Osteocyte (in vitro differentiated cells): Measurements from ENCODE around the gene ZNF679. TPM values are rescaled to one million over a fixed set of nuclear protein-coding genes. Genes with fewer than 3 reads are reported as not detected.
"Not testable (repeated sequence)": the region's sequence is repeated elsewhere in the genome, so short reads cannot be mapped to it uniquely, and the experiment has no call there.

Source experiments
- DNase-seq: peaks from one replicate; pipeline ENCODE4 v3.0.0; 2021; ENCODE audit warnings: mixed read lengths; ENCODE audit not compliant: unreplicated experiment; ENCODE audit errors: extremely low spot score
- H3K27ac Mint-ChIP-seq: one replicate; pipeline ENCODE4 v1.8.0; 2021; ENCODE audit warnings: mild to moderate bottlenecking, mixed read lengths; ENCODE audit not compliant: unreplicated experiment
- H3K27me3 Mint-ChIP-seq: one replicate; pipeline ENCODE4 v1.8.0; 2021; ENCODE audit warnings: mixed read lengths; ENCODE audit not compliant: unreplicated experiment
- H3K36me3 Mint-ChIP-seq: one replicate; pipeline ENCODE4 v1.8.0; 2021; ENCODE audit warnings: mixed read lengths; ENCODE audit not compliant: unreplicated experiment
- H3K4me1 Mint-ChIP-seq: one replicate; pipeline ENCODE4 v1.8.0; 2021; ENCODE audit warnings: mixed read lengths; ENCODE audit not compliant: unreplicated experiment
- H3K4me3 Mint-ChIP-seq: one replicate; pipeline ENCODE4 v1.8.0; 2021; ENCODE audit warnings: mild to moderate bottlenecking, moderate library complexity, mixed read lengths; ENCODE audit not compliant: unreplicated experiment
- H3K9me3 Mint-ChIP-seq: one replicate; pipeline ENCODE4 v1.8.0; 2021; ENCODE audit warnings: mixed read lengths; ENCODE audit not compliant: unreplicated experiment
- CTCF ChIP-seq: fragments of 200-600 bp; sonication (generic); IDR thresholded peaks from 2 replicates; pipeline ENCODE4 v1.5.0; 2021; ENCODE audit warnings: antibody characterized with exemption, mild to moderate bottlenecking, moderate library complexity
- total RNA-seq: library from RNA; stranded (reverse); gene quantifications from 2 replicates; pipeline ENCODE4 v1.2.1, GENCODE V29; 2021

Gene ZNF679
- total RNA-seq, 1 donor from 2014 or later: not detected

GRCh38 chr7:64310426-64310825, 82.2 kb downstream of the ZNF679 start:
- H3K4me1 Mint-ChIP-seq: no peaks in the 10 kb centered on the region
- H3K27me3 Mint-ChIP-seq: no peaks in the 10 kb centered on the region
- no peak for DNase-seq
- H3K9me3 Mint-ChIP-seq: peaks cover 33% of the 10 kb centered on the region
- H3K27ac Mint-ChIP-seq: no peak overlapping the region
- no peak overlapping the region for H3K4me3 Mint-ChIP-seq
- H3K36me3 Mint-ChIP-seq: peaks cover 2% of the 10 kb centered on the region
- TF ChIP-seq CTCF: no peak

- Mint-ChIP-seq H3K4me1 (no peaks in the 10 kb centered on the region), H3K27ac (no peak overlapping the region), H3K27me3 (no peaks in the 10 kb centered on the region), H3K9me3 (peaks cover 31% of the 10 kb centered on the region), H3K36me3 (no peaks in the 10 kb centered on the region), H3K4me3 (no peak overlapping the region)
- no peak for TF ChIP-seq CTCF
- no peak for DNase-seq
Measured at GRCh38 chr7:64312826-64313225, 84.6 kb downstream of the ZNF679 start.

GRCh38 chr7:64313740-64314491, 85.6 kb downstream of the ZNF679 start, which contains the start of gene ZNF736:
TSS of gene ZNF736 (plus strand) at chr7:64313961. CDS start at chr7:64314151, 190 bp downstream.
- DNase-seq: no peak
- H3K27me3 Mint-ChIP-seq: no peaks in the 10 kb centered on the region
- no peaks in the 10 kb centered on the region for H3K4me1 Mint-ChIP-seq
- no peak within 1 kb of the TSS for H3K4me3 Mint-ChIP-seq
- peaks cover 28% of the 10 kb centered on the region for H3K9me3 Mint-ChIP-seq
- no peak within 1 kb of the TSS for H3K27ac Mint-ChIP-seq
- TF ChIP-seq CTCF: no peak
- no peaks in the 10 kb centered on the region for H3K36me3 Mint-ChIP-seq

- no peak for DNase-seq
- no peak for TF ChIP-seq CTCF
- Mint-ChIP-seq H3K36me3 (no peaks in the 10 kb centered on the region), H3K27ac (no peak overlapping the region), H3K4me1 (no peaks in the 10 kb centered on the region), H3K27me3 (no peaks in the 10 kb centered on the region), H3K9me3 (peaks cover 23% of the 10 kb centered on the region), H3K4me3 (no peak overlapping the region)
Measured at GRCh38 chr7:64314566-64314965, 86.3 kb downstream of the ZNF679 start.

GRCh38 chr7:64316031-64316742, 87.9 kb downstream of the ZNF679 start:
- not testable (repeated sequence) for H3K27ac Mint-ChIP-seq, DNase-seq, H3K27me3 Mint-ChIP-seq, H3K4me1 Mint-ChIP-seq, H3K4me3 Mint-ChIP-seq, H3K36me3 Mint-ChIP-seq
- H3K9me3 Mint-ChIP-seq: peaks cover 24% of the 10 kb centered on the region

Other genes starting within 250 kb of the ZNF679 start
- gene ZNF722, start 229.6 kb upstream of the ZNF679 start, total RNA-seq: not detected in 2 replicates
- gene ZNF727, start 183.0 kb upstream of the ZNF679 start, total RNA-seq: not detected in 2 replicates
- not detected in 2 replicates for gene ZNF735, start 21.3 kb upstream of the ZNF679 start, total RNA-seq
- gene ZNF736, start 85.5 kb downstream of the ZNF679 start, total RNA-seq: not detected in 2 replicates